Thymus (tissue), 2 donors: ENCODE measurements around the gene RCAN1. TPM values are rescaled to one million over a fixed set of nuclear protein-coding genes. Genes with fewer than 3 reads are reported as not detected.

ENCODE experiments used
- polyA plus RNA-seq: library from polyadenylated mRNA; stranded (reverse); fragments of 200-250 nt; gene quantifications from one replicate; pipeline ENCODE4 v1.2.3, GENCODE V29; 2013
- total RNA-seq: library from RNA; stranded (reverse); fragments of 120-200 nt; gene quantifications from one replicate; pipeline ENCODE4 v1.2.4, GENCODE V29; 2013
- donor health status: healthy.

RCAN1 gene
- total and polyA plus RNA-seq, 2 donors, result 37.9 to 41.7 TPM

Other genes starting within 250 kb of the RCAN1 start
- 3.4 TPM for gene SMIM11, start 239.6 kb downstream of the RCAN1 start, total RNA-seq
- gene SMIM11, start 239.6 kb downstream of the RCAN1 start, polyA plus RNA-seq, result 10.6 TPM
- gene SMIM34, start 191.2 kb downstream of the RCAN1 start, total RNA-seq, result not detected
- 0.05 TPM for gene SMIM34, start 191.2 kb downstream of the RCAN1 start, polyA plus RNA-seq
- 0.19 TPM for gene KCNE1, start 102.9 kb downstream of the RCAN1 start, total RNA-seq
- 0.94 TPM for gene KCNE1, start 102.9 kb downstream of the RCAN1 start, polyA plus RNA-seq
- gene CLIC6, start 53.9 kb upstream of the RCAN1 start, total RNA-seq, result 3.3 TPM
- 22.6 TPM for gene CLIC6, start 53.9 kb upstream of the RCAN1 start, polyA plus RNA-seq